HuH-7.5 (cell line): ENCODE measurements around the gene TACC2.

Experiments used
- DNase-seq: peaks from one replicate; pipeline ENCODE4 v3.0.0; 2011; ENCODE audit warnings: low spot score

TACC2 gene

GRCh38 chr10:122168101-122168500 lies 179.1 kb downstream of the TACC2 start:
- DNase-seq = no peak

DNA sequence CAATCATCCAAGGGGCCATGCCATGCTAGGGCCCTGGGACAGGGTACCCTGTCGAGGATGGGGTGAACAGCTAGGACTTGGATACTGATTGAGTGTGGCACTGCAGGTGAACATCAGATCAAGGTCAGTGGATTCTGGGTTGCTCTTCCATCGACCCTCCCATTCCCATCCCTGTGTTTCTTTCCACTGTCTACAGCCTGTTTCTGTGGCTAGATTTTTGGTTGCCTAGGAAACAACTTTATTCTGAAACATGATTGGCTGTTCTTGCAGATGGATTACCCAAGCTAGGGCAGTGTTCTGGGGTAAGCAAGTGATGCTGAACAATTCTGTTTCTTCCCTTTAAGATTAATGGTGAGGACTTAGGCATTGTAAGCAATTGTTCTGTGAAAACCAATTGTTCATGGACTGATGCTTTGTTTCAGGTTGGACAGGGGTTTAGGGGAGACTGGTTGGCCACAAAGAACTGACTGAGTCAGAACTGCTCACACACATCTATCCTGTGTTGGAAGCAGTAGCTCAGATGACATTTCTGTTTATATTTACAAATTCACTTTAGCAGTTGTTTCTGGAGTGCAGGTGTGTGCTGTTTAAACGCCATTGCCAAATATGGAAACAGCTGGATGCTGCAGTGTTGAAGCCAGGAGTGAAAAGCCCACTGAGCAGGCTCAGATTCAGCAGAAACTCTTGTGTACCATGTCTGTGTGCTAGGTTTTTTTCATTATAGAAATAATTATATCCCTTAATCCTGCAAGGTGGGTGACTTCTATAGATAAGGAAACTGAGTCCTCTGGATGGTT lies 179.8 kb downstream of the TACC2 start:
- no peak for DNase-seq

DNA sequence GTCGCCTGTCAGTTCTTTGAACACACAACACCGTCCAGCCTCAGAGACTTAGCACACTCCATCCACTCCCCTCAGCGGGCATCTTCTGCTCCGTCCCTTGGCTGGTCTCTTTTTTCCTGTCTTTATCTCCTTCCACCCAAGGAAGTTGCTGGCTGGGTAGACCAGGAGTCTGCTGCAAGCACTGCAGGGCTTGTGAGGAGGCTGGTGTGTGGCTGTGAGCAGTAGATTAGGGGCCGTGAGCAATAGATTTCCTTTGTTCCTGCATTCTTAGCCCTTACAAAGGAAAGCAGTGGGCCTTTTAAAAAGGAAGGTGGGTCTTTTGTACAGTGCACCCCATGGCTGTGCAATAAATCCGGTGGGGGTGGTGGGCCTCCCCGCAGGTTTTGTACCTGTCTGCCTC lies 181.8 kb downstream of the TACC2 start:
- no peak for DNase-seq

DNA sequence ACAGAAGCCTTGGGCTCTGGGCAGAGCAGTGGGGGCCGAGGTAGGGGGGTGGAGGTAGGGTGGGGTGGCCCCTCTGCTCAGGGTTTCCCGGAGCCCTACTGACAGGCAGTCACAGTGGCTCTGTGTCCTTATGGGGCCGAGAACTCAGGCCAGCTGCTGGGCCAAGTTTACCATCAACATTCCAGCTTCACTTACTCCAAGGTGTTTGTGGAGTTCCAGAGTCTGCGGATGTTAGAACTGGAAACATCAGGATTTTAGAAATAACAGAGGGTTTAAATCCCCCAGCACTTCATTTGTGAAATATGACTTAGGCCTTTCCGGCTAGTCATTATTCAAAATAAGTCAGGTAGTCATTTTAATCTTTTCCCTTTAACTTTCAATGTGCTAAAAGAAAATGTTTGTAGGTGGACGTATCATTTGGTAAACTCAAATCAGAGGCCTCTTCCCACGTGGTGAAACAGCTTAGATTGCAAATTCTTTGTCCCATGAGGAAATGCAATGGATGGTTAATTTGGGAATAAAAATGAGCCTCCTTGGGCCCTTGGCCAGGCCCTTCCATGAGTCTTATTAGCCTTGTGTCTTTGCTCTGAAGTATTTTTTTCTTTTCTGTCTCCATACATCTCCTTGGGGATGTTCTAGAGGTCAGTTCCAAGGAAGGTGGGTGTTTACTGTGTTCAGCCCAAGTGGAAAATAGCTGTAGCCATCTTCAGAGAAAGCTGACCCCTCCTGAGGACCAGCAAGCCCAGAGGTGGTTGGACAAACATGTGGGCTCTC lies 182.5 kb downstream of the TACC2 start:
- no peak for DNase-seq

DNA sequence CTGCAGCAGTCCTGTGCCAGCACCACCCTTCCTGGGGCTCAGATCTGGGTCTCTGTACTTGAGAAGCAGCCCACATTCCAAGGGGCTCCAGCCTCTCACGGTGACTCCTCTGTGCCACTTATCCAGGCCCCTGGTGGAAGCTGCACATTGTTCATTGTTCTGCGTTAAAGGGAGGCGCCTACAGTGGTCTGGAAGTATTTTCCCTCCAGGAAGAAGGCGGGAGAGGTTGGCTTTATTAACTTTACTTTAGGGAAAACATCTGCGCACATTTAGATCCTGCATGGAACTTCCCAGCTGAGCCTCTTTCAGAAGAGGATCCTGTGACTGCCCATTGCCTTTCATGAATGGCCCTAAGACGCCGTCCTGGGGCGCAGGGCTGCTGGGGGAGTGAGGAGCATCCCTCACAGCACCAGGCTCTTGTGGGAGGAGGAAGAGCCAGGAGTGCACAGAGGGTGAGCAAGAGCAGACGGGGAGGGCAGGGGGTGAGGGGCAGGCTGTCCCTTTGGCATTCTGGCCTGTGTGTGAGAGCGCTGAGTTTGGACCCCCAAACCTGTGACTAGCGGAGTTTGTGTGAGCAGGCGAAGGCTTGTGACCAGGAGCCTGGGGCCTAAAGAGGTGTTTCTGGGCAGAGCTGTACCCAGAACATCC lies 183.5 kb downstream of the TACC2 start:
- DNase-seq = no peak

DNA sequence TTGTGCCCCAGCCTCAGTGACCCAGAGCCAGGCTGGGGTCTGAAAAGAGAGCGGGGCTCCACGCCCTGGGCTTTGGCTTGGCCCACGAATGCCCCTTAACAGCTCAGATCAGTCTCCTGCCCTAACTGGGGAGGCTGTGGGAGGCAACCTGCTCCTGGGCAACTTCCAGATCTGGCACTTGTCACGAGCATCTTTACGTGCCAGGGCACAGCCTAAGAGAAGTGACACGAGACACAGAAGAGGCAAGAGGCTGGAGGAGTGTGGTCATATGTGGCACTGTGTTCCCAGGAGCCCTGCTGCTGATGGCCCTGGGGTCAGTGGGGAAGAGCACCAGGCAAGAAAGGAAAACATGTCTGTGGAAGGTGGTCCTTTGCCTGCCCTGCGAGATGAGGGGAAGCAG lies 184.4 kb downstream of the TACC2 start:
- no peak for DNase-seq

GRCh38 chr10:122173766-122174435 lies 184.9 kb downstream of the TACC2 start:
- no peak for DNase-seq

DNA sequence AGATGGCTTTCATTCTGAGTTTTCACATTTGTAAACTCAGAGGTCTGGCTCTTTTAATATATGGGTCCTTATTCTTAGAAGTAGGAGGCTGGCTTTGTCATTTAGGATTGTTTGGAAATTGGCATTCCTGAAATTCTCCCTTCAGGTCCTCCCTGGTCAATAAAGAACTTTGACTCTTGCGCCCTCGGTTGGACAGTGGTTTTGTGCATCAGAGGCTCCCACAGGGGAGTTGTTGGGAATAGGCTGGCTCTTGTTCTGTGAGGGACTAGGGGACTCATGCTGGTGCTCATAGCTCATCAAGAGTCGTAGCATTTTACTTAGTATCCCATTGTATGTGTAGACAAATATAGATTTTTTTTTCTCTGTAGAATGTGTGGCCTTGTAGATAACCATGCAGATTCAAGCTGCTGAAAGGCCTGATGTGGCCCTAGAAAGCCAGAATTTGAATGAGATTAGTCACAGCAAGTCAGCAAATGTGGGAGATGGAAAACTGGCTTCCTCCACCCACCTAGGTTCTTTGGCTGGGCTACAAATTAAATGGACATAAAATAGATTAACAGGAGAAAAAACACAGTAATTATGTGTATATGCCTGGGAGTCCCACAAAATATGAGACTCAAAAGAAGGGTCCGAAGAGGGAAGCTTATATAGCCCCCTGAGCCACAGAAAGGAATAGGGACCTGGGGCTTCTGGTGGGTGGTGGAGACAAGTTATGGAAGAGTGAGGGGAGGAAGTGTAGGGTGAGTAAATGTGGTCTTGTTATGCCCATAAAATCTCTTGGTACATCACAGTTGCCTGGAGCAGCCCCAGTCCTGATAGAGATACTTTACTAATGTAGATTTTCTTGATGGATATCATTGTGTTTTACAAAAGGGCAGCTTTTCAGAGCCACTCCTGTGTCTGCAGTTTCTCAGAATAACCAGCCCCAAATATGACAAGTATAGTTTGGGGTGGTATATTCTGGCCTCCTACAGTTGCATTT lies 187.6 kb downstream of the TACC2 start:
- peak; percentile 45 for DNase-seq

DNA sequence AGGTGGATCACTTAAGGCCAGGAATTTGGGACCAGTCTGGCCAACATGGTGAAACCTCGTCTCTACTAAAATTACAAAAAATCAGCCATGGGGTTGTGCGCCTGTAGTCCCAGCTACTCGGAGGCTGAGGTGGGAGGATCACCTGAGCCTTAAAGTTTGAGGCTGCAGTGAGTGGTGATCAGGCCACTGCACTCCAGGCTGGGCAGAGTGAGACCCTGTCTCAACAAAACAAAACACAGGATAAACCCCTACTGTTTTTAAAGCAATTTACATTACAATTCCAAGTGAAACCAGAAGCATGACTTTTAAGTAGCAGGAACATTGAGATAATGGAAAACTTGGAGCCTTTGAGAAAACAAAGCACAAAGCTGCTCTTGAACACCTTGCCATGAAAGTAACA lies 189.7 kb downstream of the TACC2 start:
- DNase-seq = no peak

DNA sequence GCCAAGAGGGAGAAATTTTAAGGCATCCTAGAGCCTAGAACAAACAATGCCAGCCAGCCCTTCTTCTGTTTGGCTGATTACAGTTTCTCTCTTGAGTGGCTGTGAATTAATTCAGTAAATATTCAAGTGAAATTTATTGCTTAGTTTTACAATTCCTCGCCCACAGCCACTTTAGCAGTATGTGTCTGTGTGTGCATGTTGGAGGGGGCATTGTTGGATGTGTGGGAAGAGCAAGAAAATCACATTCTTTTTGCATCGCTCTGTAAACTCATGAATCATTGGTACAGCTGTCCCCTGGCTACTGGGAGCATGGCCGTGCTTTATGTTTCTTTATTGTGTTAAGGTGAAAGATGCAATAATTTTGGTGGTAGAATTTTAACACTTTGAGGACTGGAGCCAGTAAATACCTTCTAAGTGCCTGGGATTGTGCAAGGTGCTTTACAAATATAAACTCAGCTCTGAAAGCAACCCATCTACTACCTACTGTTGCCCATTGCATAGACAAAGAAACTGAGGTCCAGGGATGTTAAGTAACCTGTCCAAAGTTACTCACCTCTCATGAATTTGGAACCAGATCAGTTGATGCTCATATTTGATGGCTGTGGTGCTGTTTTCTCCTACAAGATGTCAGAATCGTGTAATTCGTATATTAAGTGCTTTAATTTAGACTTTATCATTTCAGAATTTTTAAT lies 192.2 kb downstream of the TACC2 start:
- no peak for DNase-seq

DNA sequence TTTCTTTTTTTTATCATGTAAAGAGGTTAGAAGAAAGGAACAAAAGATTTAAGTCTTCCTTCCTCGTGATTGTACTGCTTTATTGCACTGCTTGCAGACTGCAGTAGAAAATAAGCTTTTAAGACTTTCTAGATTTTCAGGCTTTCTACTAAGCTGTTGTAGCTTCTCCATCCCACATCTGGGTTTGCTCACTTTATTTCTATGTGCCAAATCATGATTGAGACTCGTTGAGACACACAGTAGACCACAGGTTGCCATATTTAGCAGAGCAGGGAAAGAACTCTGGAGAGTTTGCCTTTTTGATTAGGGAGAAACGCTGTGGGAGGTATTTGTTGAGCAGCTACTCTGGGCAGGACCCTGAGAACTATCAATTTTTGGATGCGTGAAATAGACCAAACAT lies 192.9 kb downstream of the TACC2 start:
- no peak for DNase-seq

GRCh38 chr10:122182308-122182707 lies 193.3 kb downstream of the TACC2 start:
- no peak for DNase-seq

GRCh38 chr10:122184254-122184653 lies 195.3 kb downstream of the TACC2 start:
- DNase-seq = no peak

- no peak for DNase-seq
Measured at GRCh38 chr10:122185643-122186042, 196.7 kb downstream of the TACC2 start.

- no peak for DNase-seq
Measured at GRCh38 chr10:122186816-122187810, 198.2 kb downstream of the TACC2 start.

- no peak for DNase-seq
Measured at GRCh38 chr10:122188706-122189105, 199.7 kb downstream of the TACC2 start.

DNA sequence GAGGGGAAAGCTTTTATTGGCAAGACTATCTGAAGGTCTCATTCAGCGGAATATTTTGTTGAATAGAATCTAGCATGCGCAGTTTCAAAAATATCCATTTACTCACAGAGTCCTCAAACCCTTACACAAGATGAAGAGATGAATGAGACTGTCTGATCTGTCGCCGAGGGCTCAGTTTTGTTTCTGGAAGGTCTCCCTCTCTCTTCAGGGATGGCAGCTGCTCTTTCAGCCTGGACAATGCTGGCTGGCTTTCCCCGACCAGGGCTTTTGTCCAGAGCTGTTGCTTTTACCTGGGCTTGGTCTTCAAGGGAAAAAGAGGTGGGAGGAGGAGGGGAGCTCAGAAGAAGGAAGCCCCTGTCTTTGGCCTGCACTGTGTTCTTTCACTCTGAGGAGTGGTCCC lies 200.2 kb downstream of the TACC2 start:
- no peak for DNase-seq

DNA sequence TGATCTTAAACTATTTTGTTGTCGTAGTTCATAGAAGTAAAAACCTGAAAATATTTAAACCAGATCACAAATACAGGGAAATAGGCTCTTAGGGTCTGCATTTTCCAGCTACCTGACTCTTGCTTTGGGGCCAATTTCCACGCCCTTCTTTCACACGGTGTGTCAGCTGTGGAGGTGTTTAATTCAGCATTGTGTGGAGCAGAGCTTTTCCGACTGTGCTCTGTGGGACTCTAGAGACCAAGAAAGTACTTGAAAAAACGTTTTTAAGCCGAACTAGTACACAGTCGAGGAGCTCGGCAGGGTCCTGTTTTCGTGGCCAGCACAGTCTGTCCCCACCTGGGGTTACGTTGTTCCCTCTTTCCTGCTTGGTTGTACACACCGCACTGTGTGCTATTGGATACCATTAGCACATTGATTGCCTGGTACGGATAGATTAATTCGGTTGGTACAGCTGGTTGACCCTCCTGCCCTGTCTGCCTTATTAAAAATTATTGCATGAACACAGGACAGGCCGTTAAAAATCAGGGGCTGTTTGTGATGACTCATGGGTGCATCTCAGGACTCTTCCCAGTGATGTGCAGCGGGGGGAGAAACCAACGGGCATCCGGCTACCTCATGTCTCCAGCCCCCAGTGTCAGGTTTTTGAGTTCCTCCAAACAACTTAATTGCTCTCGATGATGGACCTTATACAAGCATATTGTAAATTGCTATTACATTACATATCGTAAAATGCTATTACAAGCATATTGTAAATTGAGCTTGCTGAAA lies 201.4 kb downstream of the TACC2 start:
- DNase-seq = no peak
